ENCODE data around the gene C2CD4A. TPM values are rescaled to one million over a fixed set of nuclear protein-coding genes. Genes with fewer than 3 reads are reported as not detected.

Gene C2CD4A
- total and polyA plus RNA-seq, 9 of the 15 experiments (the other 6 are each of a cell fraction or from before 2014, with no cell fraction given): not detected

- TF ChIP-seq ZNF318 (IDR thresholded peaks at IDR 0.05; ENCODE audit: borderline replicate concordance in 1 of 2, low read depth in 1 of 2) (no peak), EWSR1 (IDR thresholded peaks at IDR 0.05; ENCODE audit: borderline replicate concordance, low read depth, partially characterized antibody) (no peak), E2F1 (CRISPR knock-in tag; IDR thresholded peaks at IDR 0.05) (no peak), FOXO4 (CRISPR knock-in tag; IDR thresholded peaks at IDR 0.05) (no peak), SMARCE1 (IDR thresholded peaks at IDR 0.05) (peak; percentile 93), CSDE1 (IDR thresholded peaks at IDR 0.05) (no peak), SRF (CRISPR knock-in tag; IDR thresholded peaks at IDR 0.05) (no peak), BRF1 (IDR thresholded peaks at IDR 0.05; ENCODE audit: borderline replicate concordance, extremely low read depth, insufficient read length) (no peak), TAL1 (IDR thresholded peaks at IDR 0.05) (peak; percentile 96), XRCC5 (IDR thresholded peaks at IDR 0.05; ENCODE audit: low read depth, low read length) (0 out of 2 replicates have a peak, but pooled peaks have one; percentile 36), KLF10 (CRISPR knock-in tag; IDR thresholded peaks at IDR 0.05) (no peak), PHF20 (IDR thresholded peaks at IDR 0.05; ENCODE audit: partially characterized antibody) (no peak), DMBX1 (CRISPR knock-in tag; IDR thresholded peaks at IDR 0.05; ENCODE audit: borderline replicate concordance) (peak; percentile 76; the same call in 1 of the 2 replicates), NFRKB (IDR thresholded peaks at IDR 0.05; ENCODE audit: low read depth) (no peak), KLF6 (CRISPR knock-in tag; IDR thresholded peaks at IDR 0.05; ENCODE audit: borderline replicate concordance) (no peak), ZNF24 (IDR thresholded peaks at IDR 0.05) (no peak), ATF1 (CRISPR knock-in tag; IDR thresholded peaks at IDR 0.05) (no peak), ATF1 (tag; IDR thresholded peaks at IDR 0.05) (peak; percentile 60; the same call in 1 of the 2 replicates), TEAD4 (IDR thresholded peaks at IDR 0.05; ENCODE audit: low read length) (peak; percentile 96), TEAD4 (CRISPR knock-in tag; IDR thresholded peaks at IDR 0.05; ENCODE audit: borderline replicate concordance) (no peak)
Observed at GRCh38 chr15:62094388-62094787, 27.6 kb downstream of the C2CD4A start (continued).

All from K562 (cell line).